Thoracic aorta (tissue), 2 donors: ENCODE data around the gene PRSS22. TPM values are rescaled to one million over a fixed set of nuclear protein-coding genes. Genes with fewer than 3 reads are reported as not detected.

ENCODE experiments used
- ATAC-seq: fragments of 150-250 bp; one replicate; pipeline ENCODE4 v1.8.0; 2017; ENCODE audit warnings: low read depth; ENCODE audit not compliant: insufficient number of reproducible peaks, low FRiP score
- DNase-seq: peaks from one replicate; pipeline ENCODE4 v3.0.0-alpha.2; 2020; ENCODE audit warnings: low spot score
- H3K27ac ChIP-seq, 2 donors: fragments of 200-600 bp; sonication (generic); 1 replicate in 1 of 2; 2 replicates in 1 of 2; pipeline ENCODE4 v1.5.1; 2016; ENCODE audit warnings: mild to moderate bottlenecking in 2 of 2, moderate library complexity in 2 of 2
- H3K27me3 ChIP-seq: fragments of 200-600 bp; sonication (generic); replicated peaks from 2 replicates; pipeline ENCODE4 v1.6.0; 2016; ENCODE audit warnings: mild to moderate bottlenecking; ENCODE audit not compliant: insufficient read depth
- H3K36me3 ChIP-seq: fragments of 200-600 bp; sonication (generic); one replicate; pipeline ENCODE4 v1.5.1; 2016
- H3K4me1 ChIP-seq, 2 donors: fragments of 200-600 bp; sonication (generic); 1 replicate in 1 of 2; 2 replicates in 1 of 2; pipeline versions ENCODE4 v1.5.1 to v1.6.0; 2016; ENCODE audit warnings: low read depth in 2 of 2, mild to moderate bottlenecking in 1 of 2; ENCODE audit not compliant: control insufficient read depth in 1 of 2
- H3K4me3 ChIP-seq: fragments of 200-600 bp; sonication (generic); 2 replicates; pipeline ENCODE4 v1.5.1; 2016; ENCODE audit warnings: mild to moderate bottlenecking
- H3K9me3 ChIP-seq: fragments of 200-600 bp; sonication (generic); 2 replicates; pipeline ENCODE4 v1.5.1; 2016
- CTCF ChIP-seq: fragments of 200-600 bp; sonication (generic); IDR thresholded peaks from one replicate; pipeline ENCODE4 v1.5.1; 2019; ENCODE audit warnings: antibody characterized with exemption
- total RNA-seq, 2 donors: library from RNA; depleted of rRNA; stranded (reverse); fragments of >200 nt; gene quantifications; one replicate each; pipeline versions ENCODE4 v1.1.0 to v1.2.3, GENCODE V29; 2016

PRSS22 gene
- total RNA-seq, 2 donors from 2014 or later, result not detected

- no peaks in the 10 kb centered on the region for H3K27me3 ChIP-seq
- no peak for TF ChIP-seq CTCF
- ATAC-seq, result no peak
- no peaks in the 10 kb centered on the region for H3K36me3 ChIP-seq
- H3K9me3 ChIP-seq, result no peaks in the 10 kb centered on the region
- H3K4me3 ChIP-seq, result no peak overlapping the region
- DNase-seq, result no peak
- peaks cover 0 to 1% of the 10 kb centered on the region in 2 donors for H3K4me1 ChIP-seq
- H3K27ac ChIP-seq, result no peak overlapping the region
These were observed 27.6 kb downstream of the PRSS22 start for GRCh38 chr16:2830355-2830695.

- TF ChIP-seq CTCF, result no peak
- DNase-seq, result no peak
- no peaks in the 10 kb centered on the region for H3K9me3 ChIP-seq
These were observed 28.2 kb downstream of the PRSS22 start, which contains the start of gene ZG16B for GRCh38 chr16:2829501-2830354. Gene ZG16B, plus strand, starts transcription at chr16:2830303. Its CDS starts 139 bp downstream, at chr16:2830442.

GRCh38 chr16:2828876-2829430 lies 29.0 kb downstream of the PRSS22 start:
- TF ChIP-seq CTCF, result no peak
- no peaks in the 10 kb centered on the region for H3K36me3 ChIP-seq
- H3K27ac ChIP-seq, result no peak overlapping the region
- no peak for DNase-seq
- ATAC-seq, result no peak
- no peak overlapping the region for H3K4me3 ChIP-seq
- H3K4me1 ChIP-seq, result no peaks in the 10 kb centered on the region
- no peaks in the 10 kb centered on the region for H3K9me3 ChIP-seq
- no peaks in the 10 kb centered on the region for H3K27me3 ChIP-seq

More at GRCh38 chr16:2829501-2830354, 28.2 kb downstream of the PRSS22 start, which contains the start of gene ZG16B:
- H3K36me3 ChIP-seq, result no peaks in the 10 kb centered on the region
- H3K27ac ChIP-seq, result no peak within 1 kb of the TSS
- no peaks in the 10 kb centered on the region for H3K27me3 ChIP-seq
- ATAC-seq, result no peak
- H3K4me3 ChIP-seq, result no peak within 1 kb of the TSS
- H3K4me1 ChIP-seq, result no peaks in the 10 kb centered on the region

- Histone ChIP-seq H3K4me3 (no peak overlapping the region), H3K27me3 (no peaks in the 10 kb centered on the region), H3K36me3 (no peaks in the 10 kb centered on the region), H3K9me3 (no peaks in the 10 kb centered on the region), H3K27ac (no peak overlapping the region), H3K4me1 (no peaks in the 10 kb centered on the region)
- no peak for DNase-seq
- no peak for ATAC-seq
- no peak for TF ChIP-seq CTCF
These were observed 29.5 kb downstream of the PRSS22 start for GRCh38 chr16:2828521-2828840.

- Histone ChIP-seq H3K27ac (no peak overlapping the region), H3K9me3 (no peaks in the 10 kb centered on the region), H3K4me1 (no peaks in the 10 kb centered on the region), H3K27me3 (no peaks in the 10 kb centered on the region), H3K4me3 (no peak overlapping the region), H3K36me3 (no peaks in the 10 kb centered on the region)
- no peak for ATAC-seq
- TF ChIP-seq CTCF, result no peak
- no peak for DNase-seq
These were observed 30.0 kb downstream of the PRSS22 start for GRCh38 chr16:2827831-2828520.
